ENCODE results near the gene DYNC1LI1. TPM values are rescaled to one million over a fixed set of nuclear protein-coding genes. Genes with fewer than 3 reads are reported as not detected.

Gene DYNC1LI1
- polyA plus RNA-seq, 1 experiment: 53.4 TPM

GRCh38 chr3:32499585-32499984, 71.1 kb downstream of the DYNC1LI1 start:
- no peak for DNase-seq (ENCODE audit: low read depth, low spot score)
- POLR2A ChIA-PET: no interaction called here
- H3K27ac ChIP-seq (ENCODE audit: low read depth, low read length): no peak overlapping the region
- H3K27me3 ChIP-seq (ENCODE audit: control insufficient read depth, insufficient read depth, low read length): no peaks in the 10 kb centered on the region
- no peaks in the 10 kb centered on the region for H3K9me3 ChIP-seq (ENCODE audit: control insufficient read depth, insufficient read depth, low read length)
- TF ChIP-seq, protein P1, sequence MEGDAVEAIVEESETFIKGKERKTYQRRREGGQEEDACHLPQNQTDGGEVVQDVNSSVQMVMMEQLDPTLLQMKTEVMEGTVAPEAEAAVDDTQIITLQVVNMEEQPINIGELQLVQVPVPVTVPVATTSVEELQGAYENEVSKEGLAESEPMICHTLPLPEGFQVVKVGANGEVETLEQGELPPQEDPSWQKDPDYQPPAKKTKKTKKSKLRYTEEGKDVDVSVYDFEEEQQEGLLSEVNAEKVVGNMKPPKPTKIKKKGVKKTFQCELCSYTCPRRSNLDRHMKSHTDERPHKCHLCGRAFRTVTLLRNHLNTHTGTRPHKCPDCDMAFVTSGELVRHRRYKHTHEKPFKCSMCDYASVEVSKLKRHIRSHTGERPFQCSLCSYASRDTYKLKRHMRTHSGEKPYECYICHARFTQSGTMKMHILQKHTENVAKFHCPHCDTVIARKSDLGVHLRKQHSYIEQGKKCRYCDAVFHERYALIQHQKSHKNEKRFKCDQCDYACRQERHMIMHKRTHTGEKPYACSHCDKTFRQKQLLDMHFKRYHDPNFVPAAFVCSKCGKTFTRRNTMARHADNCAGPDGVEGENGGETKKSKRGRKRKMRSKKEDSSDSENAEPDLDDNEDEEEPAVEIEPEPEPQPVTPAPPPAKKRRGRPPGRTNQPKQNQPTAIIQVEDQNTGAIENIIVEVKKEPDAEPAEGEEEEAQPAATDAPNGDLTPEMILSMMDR (IDR thresholded peaks at IDR 0.05; ENCODE audit: low read depth, low read length): no peak
- CTCF ChIA-PET: interaction anchor here (1.9 to 2.3 kb wide), 2 partner anchors 10 to 125 kb away, joined by 7 to 11 read pairs; no protein-coding TSS in a partner anchor
- no peak overlapping the region for H3K4me3 ChIP-seq (ENCODE audit: low read depth, low read length)

DNA sequence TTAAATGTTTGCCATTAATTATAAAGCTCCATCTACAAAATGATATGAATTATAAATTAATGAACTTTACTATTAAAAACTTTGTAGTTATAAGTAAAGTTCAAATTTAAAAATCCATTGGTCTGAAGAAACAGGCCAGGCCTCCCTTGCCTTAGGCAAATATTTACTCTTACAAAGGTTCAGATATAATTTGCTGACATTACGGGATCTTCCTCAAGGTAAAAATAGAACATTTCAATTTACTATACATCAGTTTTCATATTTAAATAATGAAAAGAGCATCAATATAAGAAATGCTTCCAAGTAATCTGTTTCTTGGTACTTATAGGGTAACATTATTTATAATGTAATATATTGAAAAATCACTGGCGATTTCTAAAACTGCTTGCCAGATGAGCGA, 71.7 kb downstream of the DYNC1LI1 start:
- CTCF ChIA-PET: interaction anchor here (1.5 to 2.3 kb wide), 3 partner anchors 11 to 124 kb away, joined by 6 to 11 read pairs (median 7); no protein-coding TSS in a partner anchor
- H3K9me3 ChIP-seq (ENCODE audit: control insufficient read depth, insufficient read depth, low read length): no peaks in the 10 kb centered on the region
- POLR2A ChIA-PET: no interaction called here
- H3K4me3 ChIP-seq (ENCODE audit: low read depth, low read length): no peak overlapping the region
- no peak overlapping the region for H3K27ac ChIP-seq (ENCODE audit: low read depth, low read length)
- DNase-seq (ENCODE audit: low read depth, low spot score): no peak
- no peaks in the 10 kb centered on the region for H3K27me3 ChIP-seq (ENCODE audit: control insufficient read depth, insufficient read depth, low read length)
- TF ChIP-seq, protein P1 (IDR thresholded peaks at IDR 0.05; ENCODE audit: low read depth, low read length): no peak

DNA sequence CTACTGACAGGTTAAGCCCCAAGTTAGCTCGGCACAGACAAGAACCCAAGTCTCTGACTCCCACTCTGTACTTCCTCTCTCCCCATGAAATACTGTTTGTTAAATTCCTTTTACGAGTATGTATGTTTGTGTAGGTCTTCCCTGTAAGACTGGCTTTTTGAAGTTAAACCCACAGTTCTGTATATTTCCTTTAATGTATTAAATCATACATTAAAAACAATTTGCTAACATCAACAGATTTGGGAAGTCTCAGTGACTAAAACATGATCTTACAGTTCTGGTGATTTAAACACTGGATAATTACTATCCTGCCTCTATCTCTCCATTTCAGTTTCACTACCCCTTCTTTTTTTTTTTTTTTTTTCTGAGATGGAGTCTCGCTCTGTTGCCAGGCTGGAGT, 72.4 kb downstream of the DYNC1LI1 start:
- no peak overlapping the region for H3K4me3 ChIP-seq (ENCODE audit: low read depth, low read length)
- TF ChIP-seq, protein P1 (IDR thresholded peaks at IDR 0.05; ENCODE audit: low read depth, low read length): no peak
- no peak for DNase-seq (ENCODE audit: low read depth, low spot score)
- ChIA-PET POLR2A (no interaction called here), CTCF (interaction anchor here (0.6 to 2.3 kb wide), 5 partner anchors 11 to 310 kb away, joined by 3 to 11 read pairs (median 4); no protein-coding TSS in a partner anchor)
- no peaks in the 10 kb centered on the region for H3K9me3 ChIP-seq (ENCODE audit: control insufficient read depth, insufficient read depth, low read length)
- no peaks in the 10 kb centered on the region for H3K27me3 ChIP-seq (ENCODE audit: control insufficient read depth, insufficient read depth, low read length)
- no peak overlapping the region for H3K27ac ChIP-seq (ENCODE audit: low read depth, low read length)

DNA sequence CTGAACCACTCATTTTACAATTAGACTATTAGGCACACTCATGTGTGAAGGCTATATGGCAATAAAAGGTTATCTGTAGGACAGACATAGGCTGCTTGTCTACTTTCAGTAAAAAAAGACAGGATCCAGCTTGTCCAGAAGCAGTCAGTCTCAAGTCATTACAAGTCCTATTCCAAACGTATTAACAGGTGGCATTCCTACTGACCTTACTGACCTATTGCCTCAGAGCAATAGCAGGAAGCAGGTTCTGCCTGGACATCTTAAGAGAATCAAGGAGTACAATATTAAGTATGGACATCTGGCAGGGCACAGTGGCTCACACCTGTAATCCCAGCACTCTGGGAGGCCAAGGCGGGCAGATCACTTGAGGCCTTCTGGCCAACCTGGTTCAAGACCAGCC, 75.0 kb downstream of the DYNC1LI1 start:
- no peak overlapping the region for H3K4me3 ChIP-seq (ENCODE audit: low read depth, low read length)
- DNase-seq (ENCODE audit: low read depth, low spot score): no peak
- TF ChIP-seq, protein P1 (IDR thresholded peaks at IDR 0.05; ENCODE audit: low read depth, low read length): no peak
- POLR2A ChIA-PET: no interaction called here
- H3K27ac ChIP-seq (ENCODE audit: low read depth, low read length): no peak overlapping the region
- no peaks in the 10 kb centered on the region for H3K27me3 ChIP-seq (ENCODE audit: control insufficient read depth, insufficient read depth, low read length)
- H3K9me3 ChIP-seq (ENCODE audit: control insufficient read depth, insufficient read depth, low read length): no peaks in the 10 kb centered on the region
- CTCF ChIA-PET: interaction anchor here (1.2 to 1.5 kb wide), 3 partner anchors 15 to 121 kb away, joined by 4 to 7 read pairs (median 5); no protein-coding TSS in a partner anchor

GRCh38 chr3:32495085-32495484, 75.6 kb downstream of the DYNC1LI1 start:
- ChIA-PET POLR2A (no interaction called here), CTCF (no interaction called here)
- Histone ChIP-seq H3K4me3 (ENCODE audit: low read depth, low read length) (no peak overlapping the region), H3K27me3 (ENCODE audit: control insufficient read depth, insufficient read depth, low read length) (no peaks in the 10 kb centered on the region), H3K27ac (ENCODE audit: low read depth, low read length) (no peak overlapping the region), H3K9me3 (ENCODE audit: control insufficient read depth, insufficient read depth, low read length) (no peaks in the 10 kb centered on the region)
- TF ChIP-seq, protein P1 (IDR thresholded peaks at IDR 0.05; ENCODE audit: low read depth, low read length): no peak
- DNase-seq (ENCODE audit: low read depth, low spot score): no peak

Data from AG04450 (cell line).